Central memory CD8-positive, alpha-beta T cell (primary cell): ENCODE data around the gene FAM227B.
"Not testable (repeated sequence)": the region's sequence is repeated elsewhere in the genome, so short reads cannot be mapped to it uniquely, and the experiment has no call there.

ENCODE experiments used
- ATAC-seq: fragments of 150-1000 bp; cut with Tn5 transposase; replicated peaks from 2 replicates; pipeline ENCODE4 v1.10.0; 2022; ENCODE audit warnings: mild to moderate bottlenecking, moderate FRiP score, moderate number of reproducible peaks; ENCODE audit not compliant: poor library complexity, severe bottlenecking; ENCODE audit errors: extremely low read depth
- DNase-seq, 2 donors: peaks; one replicate each; pipeline ENCODE4 v3.0.0; 2021; ENCODE audit warnings: low spot score in 2 of 2
- H3K27ac Mint-ChIP-seq: one replicate; pipeline ENCODE4 v1.8.0; 2022; ENCODE audit warnings: low read depth, mild to moderate bottlenecking, moderate library complexity, mixed read lengths
- H3K27me3 Mint-ChIP-seq: one replicate; pipeline ENCODE4 v1.8.0; 2022; ENCODE audit warnings: mixed read lengths
- H3K36me3 Mint-ChIP-seq: one replicate; pipeline ENCODE4 v1.8.0; 2022; ENCODE audit warnings: mild to moderate bottlenecking, moderate library complexity, mixed read lengths; ENCODE audit not compliant: insufficient read depth
- H3K4me1 Mint-ChIP-seq: one replicate; pipeline ENCODE4 v1.8.0; 2022; ENCODE audit warnings: mixed read lengths
- H3K4me3 Mint-ChIP-seq: one replicate; pipeline ENCODE4 v1.8.0; 2022; ENCODE audit warnings: mild to moderate bottlenecking, moderate library complexity, mixed read lengths
- H3K9me3 Mint-ChIP-seq: one replicate; pipeline ENCODE4 v1.8.0; 2022; ENCODE audit warnings: mixed read lengths

The FAM227B gene

GRCh38 chr15:49473031-49473430, 147.6 kb downstream of the FAM227B start:
- no peaks in the 10 kb centered on the region for H3K36me3 Mint-ChIP-seq
- H3K27me3 Mint-ChIP-seq: peaks cover 6% of the 10 kb centered on the region
- peaks cover 6% of the 10 kb centered on the region for H3K4me1 Mint-ChIP-seq
- ATAC-seq (no peak), DNase-seq (no peak)
- H3K27ac Mint-ChIP-seq: no peak overlapping the region
- no peak overlapping the region for H3K4me3 Mint-ChIP-seq
- H3K9me3 Mint-ChIP-seq: no peaks in the 10 kb centered on the region

- H3K4me3 Mint-ChIP-seq: no peak overlapping the region
- H3K27ac Mint-ChIP-seq: no peak overlapping the region
- H3K9me3 Mint-ChIP-seq: no peaks in the 10 kb centered on the region
- H3K4me1 Mint-ChIP-seq: peaks cover 6% of the 10 kb centered on the region
- no peak for ATAC-seq
- no peak for DNase-seq
- H3K36me3 Mint-ChIP-seq: no peaks in the 10 kb centered on the region
- H3K27me3 Mint-ChIP-seq: no peaks in the 10 kb centered on the region
These were observed 148.3 kb downstream of the FAM227B start for GRCh38 chr15:49472338-49472737.

- peak; percentile 63 for ATAC-seq
- H3K4me3 Mint-ChIP-seq: no peak overlapping the region
- H3K27ac Mint-ChIP-seq: peak overlapping the region; percentile 33
- DNase-seq: no peak
- H3K4me1 Mint-ChIP-seq: peaks cover 6% of the 10 kb centered on the region
- H3K36me3 Mint-ChIP-seq: no peaks in the 10 kb centered on the region
- no peaks in the 10 kb centered on the region for H3K9me3 Mint-ChIP-seq
- no peaks in the 10 kb centered on the region for H3K27me3 Mint-ChIP-seq
These were observed 148.9 kb downstream of the FAM227B start for GRCh38 chr15:49471733-49472132.

- not testable (repeated sequence) for H3K36me3 Mint-ChIP-seq, ATAC-seq, H3K9me3 Mint-ChIP-seq, H3K4me3 Mint-ChIP-seq, DNase-seq, H3K4me1 Mint-ChIP-seq, H3K27me3 Mint-ChIP-seq
- peak overlapping the region; percentile 33 for H3K27ac Mint-ChIP-seq
These were observed 149.4 kb downstream of the FAM227B start for GRCh38 chr15:49471248-49471647.

- DNase-seq (no peak), ATAC-seq (no peak)
- no peak overlapping the region for H3K4me3 Mint-ChIP-seq
- H3K27ac Mint-ChIP-seq: no peak overlapping the region
- H3K27me3 Mint-ChIP-seq: no peaks in the 10 kb centered on the region
- H3K36me3 Mint-ChIP-seq: no peaks in the 10 kb centered on the region
- H3K9me3 Mint-ChIP-seq: no peaks in the 10 kb centered on the region
- H3K4me1 Mint-ChIP-seq: peaks cover 6% of the 10 kb centered on the region
These were observed 152.2 kb downstream of the FAM227B start for GRCh38 chr15:49468481-49468839.

- no peaks in the 10 kb centered on the region for H3K36me3 Mint-ChIP-seq
- H3K4me1 Mint-ChIP-seq: peaks cover 6% of the 10 kb centered on the region
- DNase-seq (no peak), ATAC-seq (no peak)
- no peaks in the 10 kb centered on the region for H3K27me3 Mint-ChIP-seq
- H3K9me3 Mint-ChIP-seq: no peaks in the 10 kb centered on the region
- H3K4me3 Mint-ChIP-seq: no peak overlapping the region
- no peak overlapping the region for H3K27ac Mint-ChIP-seq
These were observed 152.7 kb downstream of the FAM227B start for GRCh38 chr15:49467746-49468480.

- ATAC-seq (no peak), DNase-seq (no peak)
- Mint-ChIP-seq H3K4me3 (no peak overlapping the region), H3K27ac (no peak overlapping the region), H3K9me3 (no peaks in the 10 kb centered on the region), H3K36me3 (no peaks in the 10 kb centered on the region), H3K4me1 (no peaks in the 10 kb centered on the region), H3K27me3 (no peaks in the 10 kb centered on the region)
These were observed 154.5 kb downstream of the FAM227B start for GRCh38 chr15:49466119-49466518.

GRCh38 chr15:49464522-49464921, 156.1 kb downstream of the FAM227B start:
- Mint-ChIP-seq H3K4me3 (no peak overlapping the region), H3K27me3 (peaks cover 8% of the 10 kb centered on the region), H3K27ac (no peak overlapping the region), H3K36me3 (no peaks in the 10 kb centered on the region), H3K4me1 (no peaks in the 10 kb centered on the region), H3K9me3 (no peaks in the 10 kb centered on the region)
- ATAC-seq: no peak
- DNase-seq: no peak

- no peaks in the 10 kb centered on the region for H3K9me3 Mint-ChIP-seq
- no peaks in the 10 kb centered on the region for H3K36me3 Mint-ChIP-seq
- no peak for ATAC-seq
- no peaks in the 10 kb centered on the region for H3K4me1 Mint-ChIP-seq
- H3K27me3 Mint-ChIP-seq: peaks cover 18% of the 10 kb centered on the region
- DNase-seq: no peak
- no peak overlapping the region for H3K27ac Mint-ChIP-seq
- H3K4me3 Mint-ChIP-seq: no peak overlapping the region
These were observed 158.3 kb downstream of the FAM227B start for GRCh38 chr15:49462232-49462844.

- no peak for DNase-seq
- Mint-ChIP-seq H3K4me3 (no peak overlapping the region), H3K9me3 (no peaks in the 10 kb centered on the region), H3K27ac (no peak overlapping the region), H3K36me3 (no peaks in the 10 kb centered on the region), H3K4me1 (no peaks in the 10 kb centered on the region), H3K27me3 (peaks cover 32% of the 10 kb centered on the region)
- no peak for ATAC-seq
These were observed 160.1 kb downstream of the FAM227B start for GRCh38 chr15:49460411-49460941.

GRCh38 chr15:49458145-49458544, 162.5 kb downstream of the FAM227B start:
- Mint-ChIP-seq H3K27me3 (peaks cover 43% of the 10 kb centered on the region), H3K4me3 (no peak overlapping the region), H3K9me3 (no peaks in the 10 kb centered on the region), H3K36me3 (no peaks in the 10 kb centered on the region), H3K4me1 (no peaks in the 10 kb centered on the region), H3K27ac (no peak overlapping the region)
- ATAC-seq (no peak), DNase-seq (no peak)

- no peaks in the 10 kb centered on the region for H3K36me3 Mint-ChIP-seq
- DNase-seq (no peak), ATAC-seq (no peak)
- no peaks in the 10 kb centered on the region for H3K4me1 Mint-ChIP-seq
- H3K27me3 Mint-ChIP-seq: peaks cover 43% of the 10 kb centered on the region
- H3K9me3 Mint-ChIP-seq: no peaks in the 10 kb centered on the region
- no peak overlapping the region for H3K4me3 Mint-ChIP-seq
- H3K27ac Mint-ChIP-seq: no peak overlapping the region
These were observed 164.5 kb downstream of the FAM227B start for GRCh38 chr15:49456166-49456565.

- H3K36me3 Mint-ChIP-seq: no peaks in the 10 kb centered on the region
- H3K27me3 Mint-ChIP-seq: peaks cover 26% of the 10 kb centered on the region
- no peaks in the 10 kb centered on the region for H3K4me1 Mint-ChIP-seq
- no peak overlapping the region for H3K27ac Mint-ChIP-seq
- no peaks in the 10 kb centered on the region for H3K9me3 Mint-ChIP-seq
- DNase-seq: no peak
- ATAC-seq: no peak
- no peak overlapping the region for H3K4me3 Mint-ChIP-seq
These were observed 168.0 kb downstream of the FAM227B start for GRCh38 chr15:49452595-49452994.
